Left lung (tissue), 10 donors: Measurements from ENCODE around the gene DRD3. TPM values are rescaled to one million over a fixed set of nuclear protein-coding genes. Genes with fewer than 3 reads are reported as not detected.

Source experiments
- ATAC-seq: fragments of 200-7000 bp; cut with Tn5 transposase; one replicate; pipeline ENCODE4 v1.9.1; 2020; ENCODE audit warnings: moderate library complexity
- DNase-seq, 4 donors: peaks; one replicate each; pipeline ENCODE4 v3.0.0-alpha.2; 2013 to 2020
- H3K27ac ChIP-seq, 2 donors: fragments of 200-600 bp; sonication (generic) in 1 of 2; one replicate each; pipeline versions ENCODE4 v1.5.0 to v1.8.0; 2020 to 2021
- H3K27me3 ChIP-seq, 2 donors: fragments of 200-600 bp; sonication (generic) in 1 of 2; one replicate each; pipeline versions ENCODE4 v1.5.0 to v1.8.0; 2020 to 2021
- H3K36me3 ChIP-seq, 2 donors: fragments of 200-600 bp; sonication (generic) in 1 of 2; one replicate each; pipeline versions ENCODE4 v1.5.0 to v1.8.0; 2020 to 2021
- H3K4me1 ChIP-seq, 2 donors: fragments of 200-600 bp; one replicate each; pipeline ENCODE4 v1.8.0; 2021
- H3K4me3 ChIP-seq, 2 donors: fragments of 200-600 bp; sonication (generic) in 1 of 2; one replicate each; pipeline versions ENCODE4 v1.5.0 to v1.8.0; 2020 to 2021; ENCODE audit warnings: mild to moderate bottlenecking in 1 of 2
- H3K9me3 ChIP-seq, 2 donors: fragments of 200-600 bp; sonication (generic) in 1 of 2; one replicate each; pipeline versions ENCODE4 v1.5.0 to v1.8.0; 2020 to 2021
- CTCF ChIP-seq, 2 donors: fragments of 200-600 bp; sonication (generic) in 1 of 2; IDR thresholded peaks; one replicate each; pipeline versions ENCODE4 v1.5.0 to v1.8.0; 2021; ENCODE audit warnings: antibody characterized with exemption in 2 of 2
- intact Hi-C, 2 donors: fragments of 100-400 bp; cut with DNase I; formaldehyde crosslinking; loops; one replicate each; pipeline versions ENCODE4 v1.11.2 to v1.14.2; 2022
- polyA plus RNA-seq, 6 donors: library from polyadenylated mRNA; unstranded; fragments of 120-200 nt; gene quantifications; one replicate each; pipeline ENCODE4 v1.2.1, GENCODE V29; 2013; ENCODE audit not compliant: insufficient read length in 6 of 6
- total RNA-seq, 2 donors: library from RNA; stranded (reverse); fragmentation: NEBNext Ultra II Directional; extraction: Animal tissue kit (Norgen Biotek cat#: 25700); gene quantifications; one replicate each; pipeline ENCODE4 v1.2.1, GENCODE V29; 2021
- donor health status: DM: no; HTN: yes; CAD: no.
- donor health status: DM: no; HTN: no; CAD: no.

The DRD3 gene
- total and polyA plus RNA-seq, 8 donors: not detected

- no peak for DNase-seq
- no peaks in the 10 kb centered on the region for H3K27me3 ChIP-seq
- no peak for ATAC-seq
- H3K9me3 ChIP-seq: no peaks in the 10 kb centered on the region
- TF ChIP-seq CTCF (IDR thresholded peaks at IDR 0.05): no peak
- no peaks in the 10 kb centered on the region for H3K36me3 ChIP-seq
- peaks cover 0 to 5% of the 10 kb centered on the region in 2 donors for H3K4me1 ChIP-seq
- H3K4me3 ChIP-seq: no peak overlapping the region
- no peak overlapping the region for H3K27ac ChIP-seq
- intact Hi-C loops: no loop called here
Measured at GRCh38 chr3:114154321-114154821, 24.5 kb downstream of the DRD3 start.

GRCh38 chr3:114152519-114153151 lies 26.2 kb downstream of the DRD3 start:
- no peaks in the 10 kb centered on the region for H3K27me3 ChIP-seq
- TF ChIP-seq CTCF (IDR thresholded peaks at IDR 0.05): peak; percentile 80 to 88
- intact Hi-C loops: no loop called here
- DNase-seq: peak; percentile 61 to 90 (median 76)
- peak overlapping the region; percentile 31 to 39 for H3K4me3 ChIP-seq
- H3K27ac ChIP-seq: no peak overlapping the region
- H3K36me3 ChIP-seq: no peaks in the 10 kb centered on the region
- H3K9me3 ChIP-seq: no peaks in the 10 kb centered on the region
- peaks cover 0 to 5% of the 10 kb centered on the region in 2 donors for H3K4me1 ChIP-seq
- ATAC-seq: peak; percentile 98

- no peaks in the 10 kb centered on the region for H3K36me3 ChIP-seq
- H3K27ac ChIP-seq: no peak overlapping the region
- DNase-seq: no peak
- H3K9me3 ChIP-seq: no peaks in the 10 kb centered on the region
- peaks cover 0 to 5% of the 10 kb centered on the region in 2 donors for H3K4me1 ChIP-seq
- no peak overlapping the region for H3K4me3 ChIP-seq
- intact Hi-C loops: no loop called here
- no peak for ATAC-seq
- no peaks in the 10 kb centered on the region for H3K27me3 ChIP-seq
- no peak for TF ChIP-seq CTCF (IDR thresholded peaks at IDR 0.05)
Measured at GRCh38 chr3:114151091-114151490, 27.8 kb downstream of the DRD3 start.

GRCh38 chr3:114147251-114147650 lies 31.6 kb downstream of the DRD3 start:
- Histone ChIP-seq H3K4me3 (no peak overlapping the region), H3K27me3 (no peaks in the 10 kb centered on the region), H3K36me3 (no peaks in the 10 kb centered on the region), H3K9me3 (no peaks in the 10 kb centered on the region), H3K27ac (no peak overlapping the region), H3K4me1 (no peaks in the 10 kb centered on the region)
- ATAC-seq (no peak), DNase-seq (no peak)
- no peak for TF ChIP-seq CTCF (IDR thresholded peaks at IDR 0.05)
- intact Hi-C loops: no loop called here

- no peaks in the 10 kb centered on the region for H3K4me1 ChIP-seq
- H3K27ac ChIP-seq: peak overlapping the region in 1 of 2 donors; percentile 57
- no peak overlapping the region for H3K4me3 ChIP-seq
- DNase-seq: peak in 1 of 4 donors; percentile 38
- no peak for TF ChIP-seq CTCF (IDR thresholded peaks at IDR 0.05)
- no peaks in the 10 kb centered on the region for H3K36me3 ChIP-seq
- H3K27me3 ChIP-seq: no peaks in the 10 kb centered on the region
- intact Hi-C loops: no loop called here
- ATAC-seq: peak; percentile 78
- H3K9me3 ChIP-seq: no peaks in the 10 kb centered on the region
Measured at GRCh38 chr3:114144909-114145688, 33.8 kb downstream of the DRD3 start.
